T follicular helper cell (primary cell): ENCODE measurements around the gene MAP7.

Experiments
- DNase-seq: peaks from one replicate; pipeline ENCODE4 v3.0.0-alpha.2; 2020; ENCODE audit warnings: low read depth

MAP7 gene

DNA sequence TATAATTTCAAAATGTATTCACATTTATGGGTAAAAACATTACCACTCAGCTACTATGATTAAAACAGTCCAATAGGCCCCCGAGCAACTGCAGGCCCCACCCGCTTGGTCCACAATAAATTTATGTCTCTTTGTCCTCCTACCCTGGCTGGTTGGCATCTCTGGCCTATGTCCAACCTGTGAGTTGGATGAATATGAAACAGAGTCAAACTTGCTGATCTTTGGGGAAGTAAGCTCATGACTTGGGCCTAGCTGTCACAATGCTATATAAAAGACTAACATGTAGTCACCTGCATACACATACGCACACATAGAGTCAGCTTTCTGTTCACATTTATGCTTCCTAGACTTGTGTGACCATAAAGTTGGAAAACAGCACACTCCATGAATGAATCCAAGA is 20.5 kb downstream of the MAP7 start:
- no peak for DNase-seq

DNA sequence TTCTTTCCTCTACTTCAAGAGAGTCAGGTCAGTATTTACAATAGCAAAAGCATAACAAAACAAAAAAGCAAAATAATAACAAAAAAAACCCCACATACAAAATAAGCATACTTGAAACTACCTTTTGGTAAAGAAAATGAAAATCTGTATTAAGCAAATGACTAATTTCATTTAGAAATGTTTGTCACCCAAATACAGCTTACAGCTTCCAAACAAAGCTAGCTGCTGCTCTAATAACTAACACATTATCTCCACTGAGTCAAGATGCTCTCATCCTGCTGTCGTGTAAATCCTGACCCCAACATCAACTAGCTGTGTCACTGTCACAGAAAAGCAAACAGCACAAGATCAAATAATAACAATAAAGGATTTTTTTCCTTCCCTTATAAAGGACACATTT is 21.7 kb downstream of the MAP7 start:
- no peak for DNase-seq

DNA sequence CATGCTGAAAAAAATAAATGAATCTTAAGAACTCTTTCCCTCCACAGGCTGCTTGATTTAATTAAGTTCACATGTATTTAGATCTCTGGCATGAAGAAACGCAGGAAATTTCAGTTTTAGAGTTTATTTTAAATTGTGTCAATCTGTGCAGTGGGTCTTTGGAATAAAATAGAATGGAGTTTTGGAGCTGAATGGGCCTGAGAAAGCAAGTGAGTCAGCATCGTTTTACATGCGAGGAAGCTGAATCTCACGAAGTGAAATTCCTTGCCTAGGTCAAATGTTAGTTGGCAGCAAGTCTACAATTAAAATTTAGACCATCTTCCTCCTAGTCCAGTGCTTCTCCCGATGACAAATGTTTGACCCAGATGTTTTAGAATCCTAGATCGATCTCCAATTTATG is 22.4 kb downstream of the MAP7 start:
- DNase-seq, result no peak

DNA sequence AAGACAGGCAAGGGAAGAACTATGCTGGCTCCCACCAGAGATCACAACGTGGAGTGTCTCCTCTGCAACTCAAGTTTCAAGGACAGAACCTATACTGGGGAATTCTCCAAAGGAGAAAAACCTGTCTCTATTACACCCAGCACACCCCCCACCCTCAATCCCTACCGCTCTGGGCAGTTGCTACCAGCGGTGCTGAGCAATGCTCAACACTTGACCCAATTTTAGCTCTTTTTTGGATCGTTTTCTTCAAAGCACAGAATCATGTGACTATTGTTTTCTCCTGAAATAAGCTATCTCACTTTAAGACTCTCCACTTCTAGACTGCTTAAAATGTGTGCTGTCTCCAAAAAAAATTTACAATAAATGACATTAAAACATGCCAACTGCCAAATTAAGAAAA is 23.3 kb downstream of the MAP7 start:
- no peak for DNase-seq

- no peak for DNase-seq
Measured at GRCh38 chr6:136526196-136526930, 23.9 kb downstream of the MAP7 start.

DNA sequence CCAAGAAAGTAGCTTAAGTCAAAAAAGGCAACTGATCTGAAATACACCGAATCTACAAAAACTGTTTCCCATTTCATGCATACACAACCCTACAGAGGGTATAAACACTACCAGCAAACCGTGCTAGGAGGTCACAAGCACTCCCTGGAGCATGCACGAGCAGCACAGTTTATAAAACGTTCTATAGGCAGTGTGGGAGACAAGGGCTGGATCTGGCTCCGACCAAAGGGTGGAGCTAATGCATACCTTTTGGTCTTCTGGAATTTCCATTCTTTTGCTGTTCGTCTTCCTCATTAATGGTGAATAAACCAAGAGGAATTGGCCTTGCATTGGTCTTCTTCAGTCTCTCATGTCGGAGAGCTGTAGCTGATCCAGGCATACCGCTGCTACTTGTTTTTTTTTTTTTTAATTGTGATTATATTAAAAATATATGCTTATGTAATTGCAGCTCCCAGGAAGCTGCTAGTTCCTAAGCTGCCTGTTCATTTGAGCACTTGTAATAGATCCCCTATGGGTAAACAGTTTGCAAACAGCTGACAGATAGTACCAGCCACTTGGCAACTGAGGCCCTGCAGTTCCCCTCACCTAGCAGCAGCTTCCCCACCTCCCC is 24.5 kb downstream of the MAP7 start:
- no peak for DNase-seq

DNA sequence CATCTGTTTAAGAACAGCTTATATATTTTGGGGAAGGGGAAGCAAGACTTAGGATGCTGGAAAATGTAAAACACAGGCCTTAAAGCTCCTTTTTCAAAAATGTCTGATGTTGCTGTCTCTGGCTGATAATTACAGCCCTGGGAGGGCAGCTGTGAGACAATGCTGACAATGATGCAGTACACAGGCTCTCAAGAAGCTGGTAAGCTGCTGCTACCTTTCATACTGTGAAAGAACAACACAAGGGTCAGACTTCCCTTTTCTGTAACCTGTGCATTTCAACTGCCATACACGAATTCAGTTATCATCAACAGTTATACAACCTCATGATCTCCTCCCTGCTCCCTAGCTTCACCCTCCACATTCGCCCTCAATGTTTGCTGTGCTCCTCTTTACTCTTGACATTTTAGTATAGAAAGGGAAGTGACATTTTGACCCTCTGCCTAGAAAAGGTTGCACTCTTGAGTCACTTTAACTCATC is 25.2 kb downstream of the MAP7 start:
- no peak for DNase-seq

GRCh38 chr6:136524339-136524935 is 25.8 kb downstream of the MAP7 start:
- no peak for DNase-seq

- no peak for DNase-seq
Measured at GRCh38 chr6:136523196-136523595, 27.0 kb downstream of the MAP7 start.

DNA sequence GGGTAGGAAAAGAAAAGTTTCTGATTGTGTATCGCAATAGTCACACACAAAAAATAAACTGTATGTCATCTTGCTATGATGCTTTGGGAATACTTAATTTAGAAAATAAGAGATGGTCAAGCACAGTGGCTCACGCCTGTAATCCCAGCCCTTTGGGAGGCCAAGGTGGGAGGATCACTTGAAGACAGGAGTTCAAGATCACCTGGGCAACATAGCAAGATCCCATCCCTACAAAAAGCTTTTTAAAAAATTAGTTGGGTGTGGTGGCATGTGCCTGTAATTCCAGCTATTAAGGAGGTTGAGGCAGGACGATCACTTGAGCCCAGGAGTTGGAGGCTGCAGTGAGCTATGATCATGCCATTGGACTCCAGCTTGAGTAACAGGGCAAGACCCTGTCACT is 27.6 kb downstream of the MAP7 start:
- DNase-seq, result no peak

GRCh38 chr6:136521911-136522310 is 28.3 kb downstream of the MAP7 start:
- DNase-seq, result no peak

- no peak for DNase-seq
Measured at GRCh38 chr6:136521427-136521826, 28.8 kb downstream of the MAP7 start.

DNA sequence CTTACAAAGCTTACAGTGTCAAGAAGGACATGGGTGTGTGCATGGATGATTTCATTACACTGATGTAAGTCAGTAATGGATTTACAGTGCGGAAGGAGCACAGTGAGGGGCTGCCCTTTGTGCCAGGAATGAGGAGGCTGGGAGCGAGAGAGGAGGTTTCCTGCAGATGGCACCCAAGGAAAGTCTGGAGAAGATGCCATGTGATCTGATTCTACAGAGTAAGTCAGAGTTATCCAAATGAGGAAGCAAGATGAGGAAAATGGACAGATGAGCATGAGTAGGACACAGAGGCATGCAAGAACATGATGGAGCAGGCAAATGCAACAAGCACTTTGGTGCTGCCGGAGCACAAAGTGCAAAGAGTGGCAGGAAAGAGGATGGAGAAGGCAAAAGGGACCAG is 29.7 kb downstream of the MAP7 start:
- DNase-seq, result no peak

GRCh38 chr6:136517582-136517981 is 32.6 kb downstream of the MAP7 start:
- no peak for DNase-seq

DNA sequence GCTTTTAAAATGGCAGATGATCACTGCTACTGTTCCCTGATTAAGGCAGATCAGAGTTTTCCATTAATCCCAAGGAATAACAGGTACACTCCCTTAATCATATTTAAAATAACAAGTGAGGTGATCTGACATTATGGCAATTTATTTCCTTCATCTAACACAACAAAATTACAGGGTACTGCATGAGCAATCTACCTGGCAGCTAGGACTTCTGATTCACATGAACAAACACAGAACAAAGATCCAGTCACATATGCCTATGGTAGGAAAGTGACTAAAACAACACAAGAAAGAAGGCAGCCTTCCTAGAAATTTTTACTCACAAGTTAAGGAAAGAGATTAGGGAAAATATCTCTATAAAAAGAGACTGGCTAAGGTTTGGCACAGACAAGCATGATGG is 33.2 kb downstream of the MAP7 start:
- DNase-seq, result no peak

- no peak for DNase-seq
Measured at GRCh38 chr6:136514591-136514990, 35.6 kb downstream of the MAP7 start.

DNA sequence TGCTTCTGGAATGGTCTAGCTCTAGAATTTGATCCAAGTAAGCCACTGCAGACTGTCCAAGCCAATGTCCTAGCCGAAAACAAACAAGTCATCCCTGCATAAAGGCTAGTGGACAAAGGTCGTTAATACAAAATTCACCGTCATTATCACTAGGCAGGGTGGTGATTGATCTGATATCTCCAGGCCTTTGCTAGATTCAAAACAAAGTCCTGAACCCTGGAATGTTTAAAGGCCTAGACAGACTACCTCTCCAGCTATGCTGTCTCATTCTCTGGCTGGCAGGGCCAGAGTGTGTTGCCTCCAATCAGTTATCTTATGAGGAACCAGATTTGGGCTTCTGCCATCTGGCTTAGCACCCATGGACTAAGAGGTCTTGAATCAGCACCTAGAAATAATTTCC is 38.3 kb downstream of the MAP7 start:
- no peak for DNase-seq

- DNase-seq, result no peak
Measured at GRCh38 chr6:136511397-136511796, 38.8 kb downstream of the MAP7 start.

DNA sequence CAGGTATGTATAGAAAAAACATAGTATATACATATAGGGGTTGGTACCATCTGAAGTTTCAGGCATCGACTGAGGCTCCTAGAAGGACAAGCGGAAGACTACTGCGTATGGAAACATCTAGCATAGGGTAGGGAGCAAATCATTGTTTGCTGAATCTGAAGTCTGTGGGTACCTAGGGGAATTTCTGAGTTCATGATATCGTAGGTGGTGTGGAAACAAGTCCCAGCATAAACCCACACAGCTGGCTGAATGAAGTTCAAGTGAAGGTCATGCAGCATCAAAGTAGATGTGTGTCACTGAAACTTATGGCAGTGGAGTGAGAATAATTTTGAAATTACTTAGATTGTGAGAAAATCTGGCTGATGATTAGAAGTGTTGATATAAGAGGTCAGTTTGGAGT is 39.4 kb downstream of the MAP7 start:
- no peak for DNase-seq

DNA sequence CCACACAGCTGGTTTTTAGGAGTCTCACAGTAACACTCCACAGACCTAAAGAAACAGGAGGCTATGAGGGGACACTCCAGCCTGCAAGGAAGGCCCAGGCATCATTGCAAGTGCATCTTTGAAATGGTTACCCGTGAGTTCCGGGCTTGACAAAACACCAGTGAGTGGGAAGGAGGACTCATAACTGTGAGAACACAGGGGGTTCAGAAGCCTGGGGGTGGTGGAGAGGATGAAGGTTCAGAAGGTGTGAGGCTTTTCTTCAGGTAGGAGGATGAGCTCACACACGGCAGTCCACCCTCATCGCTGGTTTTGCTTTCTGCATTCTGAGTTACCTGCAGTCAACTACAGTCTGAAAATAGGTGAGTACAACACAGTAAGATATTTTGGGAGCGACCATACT is 39.9 kb downstream of the MAP7 start:
- DNase-seq, result no peak

DNA sequence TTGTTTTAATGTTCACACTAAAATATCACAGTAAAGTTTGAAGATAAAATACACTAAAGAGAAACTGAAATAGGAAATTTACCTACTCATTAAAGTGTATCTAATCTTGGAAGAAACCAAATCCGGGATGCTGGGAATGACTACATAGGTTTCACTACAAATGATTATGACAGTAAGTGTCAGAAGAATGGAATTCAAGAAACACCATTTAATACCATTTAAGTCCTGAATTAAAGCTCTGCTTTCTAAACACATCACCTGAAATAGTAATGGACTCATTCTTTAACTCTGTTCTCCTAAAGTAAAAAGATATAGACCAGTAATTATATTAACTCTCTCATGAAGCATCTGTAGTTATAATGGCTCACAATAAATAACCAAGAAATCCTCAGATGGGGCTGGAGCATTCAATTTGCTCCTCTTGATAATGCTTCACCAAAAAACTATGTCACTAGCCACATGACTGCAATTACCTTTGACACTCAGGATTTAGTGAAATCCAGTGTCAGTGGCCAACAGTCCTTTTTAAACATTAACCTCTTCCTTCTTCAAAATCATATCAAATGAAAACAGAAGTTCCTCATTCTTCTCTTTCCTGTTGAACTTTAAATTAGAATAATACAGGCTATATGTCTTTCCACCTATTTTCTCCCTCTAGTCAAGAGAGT is 41.4 kb downstream of the MAP7 start:
- DNase-seq, result no peak

- DNase-seq, result no peak
Measured at GRCh38 chr6:136506124-136506799, 44.0 kb downstream of the MAP7 start.
